GM19324 (cell line): ENCODE measurements around the gene HCN4.

ENCODE experiments used
- ATAC-seq: cut with Tn5 transposase; IDR thresholded peaks from one replicate; pipeline ENCODE4 v1.9.1; 2021; ENCODE audit warnings: mild to moderate bottlenecking, moderate library complexity; ENCODE audit not compliant: unreplicated experiment, low FRiP score

HCN4 gene

DNA sequence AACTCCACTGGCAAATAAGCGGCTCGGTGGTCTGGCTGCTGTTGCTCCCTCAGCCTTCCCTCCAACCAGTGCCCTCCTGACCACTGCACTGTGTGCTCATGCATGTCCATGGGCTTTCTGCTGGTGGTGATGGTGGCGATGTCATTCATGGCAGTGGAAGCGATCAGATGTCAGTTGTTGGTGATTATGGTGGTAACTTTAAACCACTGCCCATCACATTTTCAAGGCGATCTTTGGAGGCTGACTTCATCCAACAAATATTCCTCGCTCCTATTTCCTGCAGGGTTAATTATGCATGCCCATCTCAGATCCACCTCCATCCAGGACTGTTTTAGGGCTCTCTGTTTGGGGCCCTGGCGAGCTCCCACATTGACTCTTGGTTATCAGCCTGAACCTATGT, 13.4 kb upstream of the HCN4 start:
- no peak for ATAC-seq

- ATAC-seq = no peak
These were observed 11.9 kb upstream of the HCN4 start for GRCh38 chr15:73380661-73381060.

- no peak for ATAC-seq
These were observed 9.3 kb upstream of the HCN4 start for GRCh38 chr15:73378089-73378488.

DNA sequence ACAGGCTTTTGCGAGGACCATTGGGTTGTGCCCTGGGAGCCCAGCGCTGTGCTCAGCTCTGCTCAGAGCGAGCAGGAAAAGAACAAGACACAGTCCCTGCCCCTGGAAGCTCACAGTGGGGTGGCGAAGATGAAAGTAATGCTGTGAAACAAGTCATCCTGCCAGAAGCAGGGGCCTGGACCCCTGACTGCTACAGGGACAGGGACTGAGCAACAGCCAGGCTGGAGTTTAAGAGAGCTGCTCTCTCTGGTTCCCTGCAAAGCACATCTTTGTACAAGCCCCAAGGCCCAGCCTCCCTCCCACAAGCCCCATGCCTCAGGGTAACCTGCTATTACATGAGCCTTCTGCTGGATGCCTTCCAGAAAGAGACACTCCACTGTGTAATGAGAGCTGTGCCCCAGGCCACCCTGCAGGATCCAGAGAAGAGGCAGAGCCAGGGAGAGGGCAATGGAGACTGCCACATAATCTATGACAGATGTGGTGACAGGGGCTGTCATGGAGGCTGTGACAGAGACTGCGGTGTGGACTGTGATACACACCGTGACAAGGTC, 7.1 kb upstream of the HCN4 start:
- ATAC-seq = no peak

DNA sequence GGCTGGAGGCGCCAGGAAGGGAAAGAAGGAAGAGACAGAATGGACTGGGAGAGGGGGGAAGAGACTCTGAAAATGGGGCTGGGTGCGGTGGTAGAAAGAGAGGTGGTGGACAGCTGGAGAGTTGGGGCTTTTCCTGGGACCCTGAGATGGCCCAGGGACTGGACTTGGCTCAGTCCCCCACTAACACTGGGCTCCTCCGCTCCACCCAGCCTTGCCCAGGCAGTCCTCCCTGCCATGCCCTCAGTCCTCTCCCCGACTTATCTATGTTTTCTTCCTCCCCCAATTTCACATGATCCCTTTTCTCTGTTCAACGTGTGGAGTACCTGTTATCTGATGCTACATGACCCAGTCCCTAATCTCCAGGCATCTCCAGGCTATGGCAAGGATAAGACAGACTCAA, 6.3 kb upstream of the HCN4 start:
- no peak for ATAC-seq

DNA sequence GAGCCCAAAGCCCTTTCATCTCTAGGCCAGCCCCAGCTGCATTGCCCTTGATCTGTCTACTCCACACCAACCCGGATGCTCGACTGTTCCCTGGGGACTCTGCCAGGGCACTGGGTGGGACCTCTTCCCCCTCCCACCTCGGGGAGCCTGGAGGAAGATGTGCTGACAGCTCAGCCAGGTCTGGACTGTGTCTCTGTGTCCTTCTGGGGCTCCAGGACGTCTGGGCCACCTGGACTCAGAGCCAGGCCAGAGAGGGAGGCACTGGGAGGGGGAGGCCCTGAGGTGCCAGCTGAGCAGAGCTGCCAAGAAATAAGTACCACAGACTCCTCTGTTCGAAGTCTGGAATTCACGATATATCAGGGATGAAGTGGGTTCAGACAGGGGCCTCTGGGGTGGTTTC, 5.8 kb upstream of the HCN4 start:
- no peak for ATAC-seq

GRCh38 chr15:73373221-73373620, 4.5 kb upstream of the HCN4 start:
- ATAC-seq = no peak

DNA sequence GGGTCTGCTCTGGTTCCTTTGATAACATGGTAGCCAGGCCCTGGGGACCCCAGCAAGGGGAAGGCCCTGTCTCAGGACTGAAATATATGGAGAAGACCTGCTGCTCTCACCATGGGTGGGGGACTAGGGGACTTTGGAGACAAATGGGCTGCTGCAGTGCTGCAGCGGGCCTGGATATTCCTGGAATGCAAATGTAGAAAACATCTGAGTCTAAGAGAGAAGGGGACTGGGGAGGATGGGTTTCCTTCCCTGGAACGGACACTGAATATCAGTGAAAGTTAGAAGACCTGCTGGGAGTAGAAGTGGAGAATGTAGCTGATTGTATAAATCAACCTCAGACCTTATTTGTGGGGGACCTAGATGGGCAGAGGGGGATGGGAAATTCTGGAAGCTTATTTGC, 3.1 kb upstream of the HCN4 start:
- ATAC-seq = no peak

DNA sequence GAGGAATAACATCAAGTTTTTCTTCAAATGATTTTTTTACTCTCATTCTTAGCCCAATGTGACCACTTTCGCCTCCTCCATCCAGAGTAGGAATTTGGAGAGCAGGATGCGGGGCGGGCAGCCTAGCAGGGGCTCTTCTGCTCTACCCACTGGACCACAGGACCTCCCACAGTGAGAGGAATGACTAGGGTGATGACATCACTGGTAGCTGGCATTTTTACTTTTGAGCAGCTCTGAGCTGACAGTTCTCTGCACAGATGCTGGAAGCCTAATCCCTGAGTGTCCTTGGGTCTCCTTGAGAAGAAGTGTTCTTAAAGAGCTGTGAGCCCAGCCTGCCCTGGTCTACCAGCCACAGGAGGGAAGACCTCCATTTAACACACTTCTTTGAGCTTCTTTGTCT, 1.4 kb upstream of the HCN4 start:
- ATAC-seq = no peak

DNA sequence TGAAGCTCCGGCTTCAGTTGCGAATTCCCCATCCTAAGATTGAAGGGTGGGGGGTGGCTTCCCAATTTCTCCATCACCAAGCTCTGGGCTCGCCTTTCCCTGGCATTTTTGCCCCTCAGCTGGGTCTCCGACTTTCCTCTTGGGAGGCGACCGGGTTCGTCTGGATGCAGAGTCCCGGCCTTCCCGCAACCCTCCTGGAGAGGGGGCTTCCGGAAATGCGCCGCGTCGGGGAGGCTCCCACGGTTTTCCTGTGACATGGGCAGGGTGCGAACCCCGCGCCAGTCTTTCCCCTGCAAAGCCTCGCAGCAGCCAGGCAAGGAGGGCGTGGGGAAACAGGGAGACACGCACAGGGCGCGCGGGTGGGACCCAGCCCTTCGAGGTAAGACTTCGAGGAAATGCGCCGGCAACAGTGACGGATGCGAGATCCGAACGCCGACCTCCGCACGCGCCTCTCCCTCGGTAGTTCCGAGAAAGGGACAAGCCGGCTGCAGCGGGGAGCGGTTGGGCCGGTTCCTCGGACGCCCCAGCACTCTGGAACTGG, 466 bp upstream of the HCN4 start:
- no peak for ATAC-seq

GRCh38 chr15:73367624-73368300, 996 bp downstream of the HCN4 start:
- ATAC-seq = no peak

DNA sequence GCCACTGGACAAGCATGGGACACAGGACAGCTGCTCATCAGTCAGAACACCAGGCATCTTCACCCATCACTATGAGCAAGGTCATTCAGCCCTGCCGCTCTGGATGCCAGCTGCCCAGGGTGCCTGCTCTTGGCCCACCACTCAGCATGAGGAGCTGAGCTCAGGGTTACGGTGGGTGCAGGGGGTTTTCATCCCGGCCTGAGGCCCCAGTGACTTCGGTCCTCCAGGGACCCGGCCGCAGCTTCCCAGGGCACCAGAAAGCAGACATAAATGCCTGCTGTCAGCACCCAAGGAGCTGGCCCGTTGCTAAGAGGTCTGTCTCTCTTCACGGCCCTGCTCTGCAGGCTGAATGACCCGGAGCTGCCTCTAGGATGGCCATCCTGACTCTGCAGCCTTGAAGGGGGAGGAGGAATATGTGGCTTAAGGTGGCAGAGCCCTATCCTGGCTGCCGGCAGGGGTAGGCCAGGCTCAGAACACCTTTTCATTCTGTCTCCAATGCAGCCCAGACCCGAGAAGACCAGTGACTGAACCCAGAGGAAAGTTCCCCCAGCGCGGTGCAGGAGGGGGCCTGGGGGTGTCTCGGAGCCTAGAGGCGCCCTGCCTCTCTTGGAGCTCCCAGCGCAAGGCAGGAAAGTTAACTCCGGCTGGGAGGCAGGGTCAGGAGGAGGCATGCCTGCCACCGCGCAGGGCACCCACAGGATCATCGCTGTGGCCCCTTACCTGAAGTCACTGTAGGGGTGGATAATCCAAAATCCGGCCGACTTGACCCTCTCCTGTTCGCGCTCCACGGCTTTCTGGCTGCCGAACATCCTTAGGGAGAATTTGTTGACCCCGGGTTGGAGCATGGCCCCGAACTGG, 1.8 kb downstream of the HCN4 start:
- no peak for ATAC-seq

DNA sequence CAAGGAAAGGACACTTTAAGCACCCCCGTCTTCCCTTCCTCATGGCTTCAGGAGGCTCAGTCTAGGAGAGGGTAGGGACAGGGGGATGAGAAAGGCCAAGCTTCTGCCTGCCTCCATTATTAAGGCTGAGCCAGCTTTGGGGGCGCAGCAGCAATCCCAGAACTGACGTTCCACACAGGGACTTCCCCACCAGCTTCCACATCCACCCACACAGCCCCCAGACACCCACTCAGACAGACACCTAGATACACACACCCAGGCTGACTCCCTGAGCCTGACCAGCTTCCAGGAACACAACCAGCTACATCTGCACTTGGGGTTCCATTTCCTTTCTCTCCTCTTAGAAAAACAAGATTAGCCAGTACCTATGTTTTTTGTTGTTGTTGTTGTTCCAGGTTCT, 4.7 kb downstream of the HCN4 start:
- no peak for ATAC-seq

DNA sequence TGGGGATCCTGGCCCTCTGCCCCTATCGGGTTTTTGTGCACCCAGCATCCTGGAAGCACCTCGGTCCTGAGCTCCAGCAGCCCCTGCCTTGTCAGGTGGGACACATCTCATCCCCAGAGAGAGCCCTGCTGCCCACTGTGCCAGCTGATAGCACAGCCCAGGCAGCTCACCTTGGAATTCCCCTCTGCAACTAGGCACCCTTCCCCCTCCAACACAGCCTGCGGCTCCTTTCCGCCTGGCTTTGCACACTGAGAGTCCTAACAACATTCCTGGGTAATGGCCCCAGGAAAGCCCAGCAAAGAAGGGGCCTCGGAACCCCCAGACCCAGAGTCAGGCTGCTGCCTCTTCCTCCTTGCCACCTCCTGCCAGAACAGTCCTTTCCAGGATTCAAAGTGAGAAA, 5.9 kb downstream of the HCN4 start:
- ATAC-seq = no peak

- ATAC-seq = no peak
These were observed 7.4 kb downstream of the HCN4 start for GRCh38 chr15:73361337-73361736.

DNA sequence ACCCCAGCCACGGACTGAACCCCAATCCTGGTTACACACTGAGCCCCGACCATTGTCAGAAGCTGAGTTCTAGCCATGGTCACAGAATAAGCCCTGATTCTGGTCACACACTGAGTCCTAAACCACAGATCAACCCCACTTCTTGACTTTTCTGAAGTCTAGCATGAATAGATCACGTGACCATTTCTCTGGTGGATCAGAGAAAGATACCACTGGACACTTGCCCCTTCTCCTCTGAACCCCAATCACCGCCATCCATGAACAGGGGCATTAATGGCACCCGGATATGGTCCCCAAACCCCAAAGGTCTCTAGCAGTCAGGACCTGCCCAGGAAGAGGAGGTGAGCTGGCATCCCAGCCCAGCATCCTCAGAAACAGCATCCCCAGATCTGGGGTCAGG, 9.1 kb downstream of the HCN4 start:
- ATAC-seq = no peak

DNA sequence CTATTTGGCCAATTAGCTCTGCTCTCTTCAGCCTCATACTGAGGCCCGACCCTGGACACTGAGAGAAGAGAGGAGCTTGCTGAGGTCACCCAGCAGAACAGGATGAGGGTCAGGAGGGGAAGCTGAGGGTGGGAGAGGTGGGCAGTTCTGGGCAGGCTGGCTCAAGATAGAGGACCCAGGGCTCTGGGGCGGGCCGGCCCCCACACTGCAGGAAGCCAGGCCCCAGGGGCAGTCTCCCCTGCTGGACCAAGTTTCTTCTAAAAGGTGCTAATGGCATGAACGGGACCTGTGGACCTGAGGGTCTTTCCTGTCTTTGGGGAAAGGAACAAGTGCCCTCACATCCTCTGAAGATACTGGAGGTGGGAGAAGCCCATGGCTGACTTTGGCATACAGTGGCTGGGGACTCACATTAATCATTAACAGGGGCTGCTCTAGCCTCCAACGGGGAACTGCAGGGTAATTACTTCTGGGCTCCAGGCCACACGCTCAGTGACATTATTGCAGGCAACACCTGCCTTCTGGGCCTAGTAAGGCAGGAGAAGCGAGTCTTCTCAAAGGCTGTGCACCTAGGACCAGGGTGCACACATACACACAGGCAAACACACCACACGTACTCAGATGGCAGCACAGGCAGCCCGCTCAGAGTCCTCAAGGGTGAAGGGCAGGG, 10.6 kb downstream of the HCN4 start:
- ATAC-seq = no peak

GRCh38 chr15:73355612-73356265, 13.0 kb downstream of the HCN4 start:
- ATAC-seq = no peak

DNA sequence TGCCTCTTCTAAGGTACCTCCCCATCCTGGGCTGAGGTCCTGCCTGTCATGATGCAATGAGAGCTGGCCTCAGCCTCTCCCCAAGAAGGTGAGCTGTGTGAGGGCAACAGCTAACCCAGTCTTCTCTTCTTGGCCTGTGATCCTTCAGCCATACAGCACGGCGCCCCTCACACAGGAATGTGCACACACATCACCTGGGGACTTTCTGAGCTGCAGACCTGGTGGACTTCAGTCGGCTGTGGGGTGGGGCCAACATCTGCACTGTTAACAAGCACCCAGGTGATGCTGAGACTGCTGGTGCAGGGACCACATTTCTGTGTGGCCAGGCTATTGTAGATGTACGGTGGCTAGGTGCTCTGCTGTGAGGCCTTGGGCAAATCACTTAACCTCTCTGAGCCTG, 14.5 kb downstream of the HCN4 start:
- no peak for ATAC-seq

- no peak for ATAC-seq
These were observed 15.0 kb downstream of the HCN4 start for GRCh38 chr15:73353734-73354133.

GRCh38 chr15:73352082-73352481, 16.7 kb downstream of the HCN4 start:
- no peak for ATAC-seq
